ENCODE data around the gene TEX19.

GRCh38 chr17:82348434-82348833 is 10.6 kb upstream of the TEX19 start:
- TF ChIP-seq CTCF (IDR thresholded peaks at IDR 0.05; ENCODE audit: low read length) (no peak), EZH2 (IDR thresholded peaks at IDR 0.05; ENCODE audit: borderline replicate concordance, low read length) (no peak)

Measured in OCI-LY1 (cell line).